Stimulated activated CD4-positive, alpha-beta T cell treated with anti-CD3 and anti-CD28 coated beads, Interleukin-1b, Interleukin-23, amount 100 ng/mL, for 24 hours (primary cell): ENCODE data around the gene DROSHA.

ENCODE experiments used
- DNase-seq, 4 experiments: peaks; one replicate each; pipeline ENCODE4 v3.0.0-alpha.2; 2020; ENCODE audit warnings: low read depth in 4 of 4, low spot score in 1 of 4

DROSHA gene

DNA sequence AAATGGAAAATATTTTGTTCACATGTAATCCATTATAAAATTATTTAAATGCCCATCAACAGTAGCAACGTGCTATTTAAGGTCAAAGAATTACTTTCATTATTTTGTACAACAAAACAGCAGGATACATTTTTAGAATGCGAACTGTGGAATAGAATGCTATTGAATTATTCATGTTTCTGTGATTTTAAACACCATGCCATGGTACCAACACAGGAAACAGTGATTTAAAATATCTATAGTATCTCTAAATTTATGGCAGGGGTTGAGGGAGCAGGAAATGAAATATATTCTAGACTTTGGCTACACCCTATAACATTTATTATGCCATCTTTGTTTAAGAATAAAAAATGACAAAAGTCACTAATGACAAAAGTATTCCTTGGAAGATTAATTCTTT is 62.4 kb downstream of the DROSHA start:
- DNase-seq = no peak

DNA sequence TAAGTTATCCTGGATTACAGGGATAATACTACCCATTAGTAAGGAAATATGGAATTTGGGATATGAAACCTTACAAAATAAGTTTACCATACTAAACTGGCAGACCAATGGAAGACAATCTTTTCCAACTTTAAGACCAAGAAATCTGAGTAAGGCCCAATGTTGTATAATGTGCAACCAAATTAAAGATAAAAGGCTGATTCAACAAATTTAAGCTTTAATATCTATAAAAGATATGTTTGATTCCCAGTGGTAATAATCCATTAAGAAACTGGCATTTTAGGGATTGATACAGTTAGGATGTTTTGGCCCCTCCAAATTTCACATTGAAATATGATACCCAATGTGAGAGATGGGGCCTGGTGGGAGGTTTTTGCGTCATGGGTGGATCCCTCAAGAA is 66.6 kb downstream of the DROSHA start:
- DNase-seq = no peak

DNA sequence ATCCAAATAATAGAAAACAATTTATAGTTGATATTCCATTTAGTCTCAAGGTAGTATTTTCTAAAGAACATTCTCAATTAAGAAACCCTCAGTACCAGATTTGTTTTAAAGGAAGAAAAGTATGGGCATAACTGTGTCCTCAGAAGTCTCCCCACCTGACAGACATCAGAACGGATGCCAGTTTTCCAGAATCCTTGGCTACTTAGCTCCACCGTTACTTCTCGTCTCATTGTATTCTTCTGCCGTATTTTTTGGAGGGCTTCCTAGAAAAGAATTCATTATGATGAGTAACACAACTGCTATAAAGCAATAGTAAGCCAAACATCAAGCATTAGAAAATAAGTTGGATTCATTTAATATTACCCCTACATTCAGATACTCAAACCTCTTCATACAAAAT is 67.8 kb downstream of the DROSHA start:
- DNase-seq = no peak

DNA sequence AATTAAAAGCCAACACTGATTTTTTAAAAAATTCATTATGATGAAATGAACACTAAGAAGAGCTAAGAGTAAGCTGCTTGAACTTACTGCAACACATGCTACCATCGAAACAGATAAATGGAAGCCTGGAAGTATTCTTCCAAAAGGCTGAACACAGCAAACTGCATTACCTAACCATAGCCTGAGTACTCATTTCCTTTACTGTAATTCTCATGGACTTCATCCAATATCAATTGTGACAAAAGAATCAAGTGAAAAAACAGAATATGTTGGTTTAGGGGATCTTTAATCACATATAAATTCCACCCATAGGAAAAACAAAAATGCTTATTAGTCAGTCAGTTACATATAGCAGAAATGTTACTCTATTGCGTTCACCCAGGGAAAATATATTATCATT is 68.5 kb downstream of the DROSHA start:
- DNase-seq = no peak

DNA sequence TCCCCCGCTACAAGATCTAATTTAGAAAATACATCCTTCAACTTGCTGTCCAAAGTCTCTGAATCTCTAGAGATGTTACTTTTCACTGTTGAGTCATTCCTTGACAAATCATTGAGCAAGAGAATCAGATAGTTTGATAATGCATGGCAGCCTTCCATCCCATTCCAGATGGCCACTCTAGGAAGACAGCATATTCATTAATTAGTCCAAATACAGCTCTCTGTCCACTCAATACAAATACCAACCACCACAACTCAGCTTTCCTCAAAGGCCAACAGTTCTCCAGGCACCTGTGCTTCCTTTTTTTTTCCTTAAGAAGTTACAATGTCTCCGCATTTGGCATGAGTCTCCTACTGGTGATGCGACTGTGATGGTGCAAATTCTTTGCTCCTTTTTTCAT is 72.3 kb downstream of the DROSHA start:
- no peak for DNase-seq

DNA sequence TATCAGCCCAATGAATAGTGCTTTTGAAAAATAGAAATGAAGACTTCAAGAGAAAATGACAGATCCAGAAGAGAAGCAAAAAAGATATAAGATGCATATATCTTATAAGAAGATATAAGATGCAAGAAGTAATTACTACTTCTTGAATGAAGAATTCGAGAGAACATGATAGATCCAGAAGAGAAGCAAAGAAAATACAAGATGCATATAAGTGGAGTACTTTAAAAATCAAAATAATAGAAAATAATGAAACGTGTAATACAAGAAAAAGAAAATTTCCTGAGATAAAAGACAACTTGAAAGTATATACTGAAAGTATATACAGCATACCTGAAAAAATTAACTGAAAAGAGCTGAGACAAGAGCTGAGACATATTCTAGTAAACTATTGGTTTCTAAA is 76.7 kb downstream of the DROSHA start:
- no peak for DNase-seq

DNA sequence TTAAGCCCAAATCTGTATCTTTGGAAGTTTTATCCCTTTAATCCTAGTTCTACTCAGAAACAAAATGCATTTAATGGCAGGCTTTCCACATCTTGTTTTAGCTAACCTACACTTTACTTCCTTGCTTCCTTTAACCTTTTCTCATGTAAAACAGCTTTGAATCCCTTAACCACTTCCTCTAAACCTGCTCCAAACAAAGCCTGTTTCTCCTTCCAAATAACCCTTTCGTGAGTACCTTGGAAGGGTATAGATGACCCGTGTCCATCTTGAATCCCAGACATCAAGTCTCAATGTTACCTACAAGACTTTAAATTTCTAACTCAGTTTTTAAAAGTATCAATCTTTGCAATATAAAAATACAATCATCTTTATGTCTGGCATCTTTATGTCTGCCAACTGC is 78.4 kb downstream of the DROSHA start:
- DNase-seq = no peak

DNA sequence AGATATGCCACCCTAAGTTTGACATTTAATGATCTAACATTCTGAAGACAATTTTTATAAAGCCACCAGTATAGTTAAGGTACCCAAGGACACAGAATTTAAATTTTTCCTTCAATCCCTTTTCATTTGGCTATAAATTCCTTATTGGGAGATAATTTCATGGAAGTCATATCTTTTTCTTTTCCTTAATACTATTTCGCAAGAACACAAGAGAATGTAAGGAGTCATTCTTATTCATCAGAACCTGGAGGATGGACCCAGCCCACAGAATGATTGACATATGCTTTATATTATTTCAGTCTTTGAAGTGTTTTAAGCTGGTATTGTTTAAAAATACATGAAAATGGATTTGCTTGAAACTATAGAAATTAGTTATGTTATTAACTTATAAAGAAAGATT is 79.6 kb downstream of the DROSHA start:
- no peak for DNase-seq

DNA sequence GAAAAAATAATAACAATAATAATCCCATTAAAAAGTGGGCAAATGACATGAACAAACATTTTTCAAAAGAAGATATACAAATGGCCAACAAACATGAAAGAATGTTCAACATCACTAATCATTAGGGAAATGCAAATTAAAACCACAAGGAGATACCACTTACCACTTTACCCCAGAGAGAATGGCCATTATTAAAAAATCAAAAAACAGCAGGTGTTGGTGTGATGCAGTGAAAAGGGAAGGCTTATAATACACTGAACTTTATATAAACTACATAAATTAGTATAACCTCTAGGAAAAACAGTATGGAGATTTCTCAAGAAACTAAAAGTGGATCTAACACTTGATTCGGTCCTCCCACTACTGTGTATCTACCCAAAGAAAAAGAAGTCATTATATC is 81.9 kb downstream of the DROSHA start:
- DNase-seq = no peak

DNA sequence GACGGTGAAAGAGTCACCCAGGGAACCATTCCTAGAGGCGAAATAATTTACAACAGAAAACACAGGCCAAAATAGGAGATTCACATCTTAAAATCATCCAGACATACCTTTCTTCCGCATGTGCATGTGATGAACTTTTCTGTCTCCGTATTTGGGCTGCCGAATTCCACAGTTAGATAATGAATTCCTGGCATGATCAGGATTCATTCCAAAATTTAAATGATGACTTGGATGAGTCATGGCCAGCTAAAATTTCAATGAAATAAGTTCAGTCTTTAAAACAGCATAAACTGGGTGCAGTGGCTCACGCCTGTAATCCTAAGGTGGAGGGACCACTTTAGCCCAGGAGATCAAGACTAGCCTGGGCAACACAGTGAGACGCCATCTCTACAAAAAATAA is 82.7 kb downstream of the DROSHA start:
- no peak for DNase-seq

DNA sequence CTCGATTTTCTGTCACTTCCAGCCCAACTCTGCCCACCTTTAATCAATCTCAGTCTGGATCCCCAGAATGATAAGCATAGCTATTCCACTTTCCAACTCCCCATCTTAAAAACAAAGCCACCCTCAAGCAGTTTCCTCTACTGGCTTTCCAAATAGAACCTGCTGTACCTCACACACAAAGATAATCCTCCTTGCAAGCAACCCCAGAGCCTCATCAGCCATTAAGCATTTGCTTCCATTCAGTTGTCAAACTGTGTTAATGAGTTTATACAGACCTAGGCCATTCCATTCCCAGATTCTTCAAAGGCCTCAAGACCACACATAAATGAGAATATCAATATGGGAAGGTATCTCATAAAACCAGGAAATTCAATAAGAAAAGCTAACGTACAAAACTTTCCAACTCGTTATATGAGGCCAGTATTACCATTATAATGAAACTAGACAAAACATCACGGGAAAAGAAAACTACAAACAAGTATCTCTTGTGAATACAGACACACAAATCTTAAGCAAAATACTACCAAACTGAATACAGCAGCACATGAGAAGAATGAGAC is 86.8 kb downstream of the DROSHA start:
- DNase-seq = no peak

DNA sequence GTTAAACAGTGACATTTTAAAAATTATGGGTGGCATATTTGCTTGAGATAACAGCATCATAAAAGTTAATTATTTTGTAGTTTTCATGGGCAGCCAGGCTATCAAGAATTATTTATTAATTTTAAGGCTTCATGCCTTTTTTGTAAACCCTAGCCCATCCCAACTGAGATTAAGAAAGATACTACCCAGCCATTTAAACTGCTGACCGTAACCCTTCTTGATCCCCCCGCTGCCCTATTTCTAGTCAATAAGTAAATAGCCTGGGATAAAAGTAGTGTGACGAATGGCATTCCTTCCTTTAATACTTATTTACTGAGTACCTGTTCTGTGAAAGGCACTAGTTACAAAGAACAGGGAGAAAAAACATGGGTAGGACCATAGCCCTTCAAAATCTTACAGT is 88.3 kb downstream of the DROSHA start:
- DNase-seq = no peak

DNA sequence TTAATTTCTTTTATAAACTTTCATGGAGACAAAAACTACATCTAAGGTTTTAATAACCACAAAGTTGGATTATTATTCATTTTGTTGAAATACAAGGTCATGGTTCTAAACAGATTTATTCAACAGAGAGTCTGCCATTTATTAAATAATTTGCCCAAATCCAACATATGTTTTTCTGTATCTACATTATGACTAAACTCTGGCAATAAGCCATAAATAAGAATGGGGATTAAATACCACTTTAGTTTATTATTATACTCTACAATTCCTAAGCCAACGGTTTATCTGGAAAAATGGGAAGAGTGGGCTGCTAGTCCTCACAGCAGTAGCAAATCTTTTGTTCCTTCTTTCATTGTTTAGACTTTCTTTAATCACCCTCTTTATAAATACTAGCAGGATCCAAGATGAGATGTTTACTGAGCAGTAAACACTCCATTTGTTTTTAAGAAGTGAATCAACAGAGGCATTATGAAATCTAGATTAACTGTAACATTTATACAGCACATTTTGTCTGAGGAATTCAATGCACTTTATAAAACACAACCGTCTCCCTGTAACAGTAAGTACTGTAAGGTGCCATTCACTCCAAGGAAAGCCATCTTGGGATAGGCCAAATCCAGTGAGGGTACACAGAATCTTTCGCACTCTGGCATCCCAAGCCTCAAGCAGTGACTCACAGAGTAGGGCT is 89.7 kb downstream of the DROSHA start:
- DNase-seq = no peak

DNA sequence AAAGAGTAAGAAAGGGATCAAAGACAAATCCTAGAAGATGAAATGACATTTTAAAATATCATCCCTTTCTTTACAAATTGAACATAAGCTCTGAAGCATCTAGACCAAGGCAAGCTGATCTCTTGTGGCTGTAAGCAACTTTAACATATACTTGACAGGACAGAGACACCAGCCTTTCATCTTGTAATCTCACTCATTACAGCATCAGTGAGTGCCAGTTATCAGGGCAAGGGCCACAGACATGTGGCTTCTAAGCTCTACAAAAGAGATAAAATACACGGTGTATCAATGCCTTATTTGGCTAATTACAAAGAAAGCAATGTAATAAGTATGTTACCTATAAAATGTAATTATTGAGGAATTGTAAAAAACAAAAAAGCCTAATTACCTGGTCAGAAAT is 95.0 kb downstream of the DROSHA start:
- DNase-seq = no peak

DNA sequence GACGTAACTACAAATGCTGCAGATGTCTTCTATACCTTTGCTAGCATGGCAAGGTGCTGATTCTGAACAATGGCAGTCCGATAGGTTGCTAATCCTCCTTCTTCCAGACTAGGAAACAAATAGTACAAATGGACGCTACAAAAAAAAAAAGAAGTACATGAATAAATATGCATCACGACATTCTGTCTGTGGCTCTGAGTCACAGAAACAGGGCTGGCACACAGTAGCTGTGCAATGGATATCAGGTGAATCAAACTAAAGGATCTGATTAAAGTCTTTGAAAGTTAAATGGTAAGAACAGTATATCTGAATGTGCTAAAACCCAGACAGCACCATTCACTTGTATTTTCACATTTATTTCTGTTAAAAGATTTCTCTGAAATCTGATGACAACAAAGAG is 96.2 kb downstream of the DROSHA start:
- no peak for DNase-seq

DNA sequence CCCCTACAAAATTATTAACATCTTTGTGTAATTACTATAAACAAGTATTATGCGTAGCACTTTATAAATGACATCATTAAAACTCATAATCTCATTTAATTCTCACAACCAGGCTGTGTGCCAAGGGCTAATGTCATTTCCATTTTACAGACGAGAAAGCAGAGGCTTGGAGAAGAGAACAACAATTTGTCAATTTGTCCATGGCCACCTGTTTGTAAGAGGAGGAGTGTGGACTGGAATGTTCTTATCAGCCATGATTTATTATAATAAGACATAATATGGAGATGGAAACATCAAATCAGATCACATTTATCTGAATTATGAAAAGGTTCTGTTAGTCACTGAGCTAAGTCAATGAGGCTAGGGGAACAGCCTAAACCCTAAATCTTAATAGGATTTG is 97.0 kb downstream of the DROSHA start:
- no peak for DNase-seq

DNA sequence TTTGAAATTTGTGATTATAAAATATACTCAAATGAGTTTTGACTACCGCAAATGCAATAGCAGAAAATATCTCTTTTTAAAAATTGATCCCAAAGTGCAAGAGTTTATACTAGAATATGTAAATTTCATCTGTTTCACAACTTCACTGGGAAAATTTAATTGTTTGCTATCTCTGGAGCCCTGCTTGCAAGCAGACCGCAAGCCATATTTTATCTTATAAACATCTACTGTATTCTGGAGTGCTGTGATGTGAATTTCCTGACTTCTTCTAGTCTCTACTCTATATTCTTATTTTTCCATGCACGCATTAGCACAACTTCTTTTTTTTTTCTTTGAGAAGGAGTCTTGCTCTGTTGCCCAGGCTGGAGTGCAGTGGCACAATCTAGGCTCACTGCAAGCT is 98.7 kb downstream of the DROSHA start:
- DNase-seq = no peak

DNA sequence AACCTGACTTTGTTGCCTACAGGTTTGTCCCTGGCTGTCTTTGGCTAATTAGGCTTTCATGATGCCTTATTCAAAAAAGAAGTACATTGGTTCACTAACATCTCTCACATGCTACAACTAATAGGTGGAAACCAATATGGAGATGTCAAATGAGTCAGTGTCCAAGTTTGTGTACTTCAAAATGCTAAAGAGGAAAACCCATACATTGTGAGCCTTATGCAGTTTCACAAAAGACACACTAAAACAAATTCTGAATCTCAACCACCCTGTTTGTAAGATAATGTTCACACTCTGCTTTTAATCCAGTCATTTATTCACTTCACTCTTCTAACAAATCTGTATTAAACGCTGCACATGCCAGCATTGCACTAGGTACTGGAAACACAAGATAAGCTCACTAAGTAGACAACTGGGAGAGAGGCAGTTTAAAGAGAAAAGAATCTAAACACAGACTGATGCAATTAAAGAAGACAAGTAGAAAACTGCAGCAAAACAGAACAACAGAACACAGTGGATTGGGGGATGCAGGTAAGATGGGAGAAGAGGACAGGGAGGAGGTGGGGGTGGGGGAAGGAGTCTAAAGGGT is 104.1 kb downstream of the DROSHA start:
- DNase-seq = no peak

DNA sequence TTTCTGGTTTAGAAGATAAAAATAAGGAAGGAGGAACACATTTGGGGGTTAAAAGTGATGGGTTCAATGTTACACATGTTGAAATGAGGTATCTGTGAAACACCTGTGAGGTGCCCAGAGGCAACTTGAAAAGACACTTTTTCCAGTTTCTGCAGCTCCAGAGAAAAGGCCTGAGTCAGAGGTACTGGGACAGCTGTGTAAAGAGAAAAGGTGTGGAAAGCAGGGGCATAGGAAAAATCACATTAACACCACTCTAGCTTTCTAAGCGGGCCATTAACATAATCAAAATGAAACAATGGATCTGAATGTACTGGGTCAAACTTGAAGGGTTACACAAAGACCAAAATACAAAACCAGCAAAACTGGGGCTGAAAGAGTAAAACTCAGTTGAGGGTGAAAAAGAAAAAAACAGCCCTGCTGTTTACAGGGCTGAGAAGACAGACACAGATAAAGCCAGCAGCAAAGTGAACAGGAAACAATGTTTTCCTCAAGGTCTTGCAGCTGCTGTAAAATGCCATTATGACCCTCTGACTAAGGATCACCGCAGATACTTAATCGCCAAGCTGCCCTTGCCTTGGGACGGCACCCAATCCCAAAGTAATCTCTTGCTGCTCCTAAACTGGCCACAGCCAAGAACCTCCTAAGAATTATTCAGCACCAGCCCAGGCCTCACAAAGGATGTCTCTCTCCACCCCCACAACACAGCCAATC is 104.7 kb downstream of the DROSHA start:
- DNase-seq = no peak

DNA sequence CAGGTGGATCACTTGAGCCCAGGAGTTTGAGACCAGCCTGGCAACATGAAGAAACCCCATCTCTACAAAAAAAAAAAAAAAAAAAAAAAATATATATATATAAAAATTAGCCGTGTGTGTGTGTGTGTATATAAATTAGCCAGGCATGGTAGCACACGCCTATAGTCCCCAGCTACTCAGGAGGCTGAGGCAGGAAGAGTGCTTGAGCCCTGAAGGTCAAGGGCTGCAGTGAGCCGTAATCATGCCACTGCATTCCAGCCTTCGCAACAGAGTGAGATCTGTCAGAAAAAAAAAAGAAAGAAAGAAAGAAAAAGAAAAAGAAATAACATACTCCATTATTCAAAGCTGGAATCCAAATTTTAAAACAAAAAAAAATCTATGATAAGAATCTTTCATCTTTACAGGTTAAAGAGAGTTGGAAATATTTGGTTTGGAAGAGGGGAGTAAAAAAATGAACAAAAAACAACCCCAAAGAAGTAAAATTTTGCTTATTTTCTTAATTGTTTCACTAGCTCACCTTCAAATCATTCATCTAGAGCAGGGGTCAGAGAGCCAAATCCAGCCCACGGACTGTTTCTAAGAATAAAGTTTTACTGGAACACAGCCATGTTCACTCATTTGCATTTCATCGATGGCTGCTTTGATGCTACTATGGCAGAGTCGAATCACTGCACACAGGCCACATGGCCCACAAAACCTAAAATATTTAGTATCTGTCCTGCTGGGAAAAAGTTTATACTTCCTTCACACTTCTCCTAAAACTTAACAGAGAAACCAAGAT is 109.9 kb downstream of the DROSHA start:
- DNase-seq = no peak

DNA sequence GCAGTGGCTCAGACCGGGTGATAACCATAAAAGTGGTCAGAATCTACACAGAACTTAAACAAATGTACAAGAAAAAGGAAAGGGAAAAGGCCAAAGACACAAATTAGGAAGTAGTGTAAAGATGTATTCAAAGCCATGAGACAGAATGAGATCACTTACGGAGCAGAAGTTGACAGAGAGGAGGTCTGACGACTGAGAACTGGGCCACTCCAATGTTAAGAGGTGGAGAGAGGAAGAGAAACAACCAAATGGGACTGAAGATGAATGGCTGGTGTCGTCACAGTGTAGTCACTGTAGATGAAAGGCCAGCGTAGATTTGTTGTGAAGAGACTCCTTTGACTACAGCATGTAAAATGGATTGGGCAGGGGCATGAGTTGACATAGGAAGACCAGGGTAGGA is 114.4 kb downstream of the DROSHA start:
- DNase-seq = no peak

DNA sequence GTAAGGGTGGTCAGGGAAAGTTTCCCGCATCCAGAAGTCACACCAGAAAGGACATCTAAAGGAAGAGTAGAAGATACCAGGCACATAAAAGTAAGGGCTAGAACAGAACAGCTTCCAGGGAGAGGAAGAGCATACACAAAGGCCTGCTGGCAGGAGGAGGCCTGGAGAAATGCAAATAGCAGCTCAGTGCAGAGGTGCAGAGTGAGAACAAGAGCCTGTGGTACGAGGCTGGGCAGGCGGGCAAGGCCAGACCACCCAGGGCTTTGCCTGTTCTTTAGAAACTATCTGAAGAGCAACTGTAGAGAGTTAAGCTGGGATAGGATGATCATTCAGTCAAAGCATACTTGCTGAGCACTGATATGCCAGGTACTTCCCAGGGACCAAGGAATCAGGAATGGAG is 115.3 kb downstream of the DROSHA start:
- DNase-seq = no peak
